Measurements from ENCODE around the gene ATXN10.

The ATXN10 gene

GRCh38 chr22:45807156-45807915, 135.7 kb downstream of the ATXN10 start:
- no peaks in the 10 kb centered on the region for H3K27me3 ChIP-seq (ENCODE audit: low read length)
- no peak overlapping the region for H3K27ac ChIP-seq (ENCODE audit: low read depth, low read length)
- H3K79me2 ChIP-seq (ENCODE audit: insufficient read depth, low read length), result no peaks in the 10 kb centered on the region
- H3K4me2 ChIP-seq (ENCODE audit: low read depth, low read length, poor library complexity, severe bottlenecking), result no peak overlapping the region
- no peaks in the 10 kb centered on the region for H4K20me1 ChIP-seq (ENCODE audit: low read depth, low read length)
- no peak overlapping the region for H3K4me3 ChIP-seq (ENCODE audit: insufficient read depth, low read length, poor library complexity, severe bottlenecking)
- peaks cover 19% of the 10 kb centered on the region for H3K36me3 ChIP-seq (ENCODE audit: low read length)
- no peak for TF ChIP-seq EZH2phosphoT487 (conservative IDR thresholded peaks at IDR 0.05; ENCODE audit: low read length)
- H2AFZ ChIP-seq (ENCODE audit: low read depth, low read length, severe bottlenecking), result no peak overlapping the region
- no peaks in the 10 kb centered on the region for H3K9me2 ChIP-seq (replicated peaks; ENCODE audit: insufficient read depth, low read length)
- H3K9ac ChIP-seq (ENCODE audit: low read length), result no peak overlapping the region
- H3F3A ChIP-seq (ENCODE audit: insufficient read depth), result no peaks in the 10 kb centered on the region
- no peaks in the 10 kb centered on the region for H3K9me3 ChIP-seq (ENCODE audit: insufficient read depth, low read length)

DNA sequence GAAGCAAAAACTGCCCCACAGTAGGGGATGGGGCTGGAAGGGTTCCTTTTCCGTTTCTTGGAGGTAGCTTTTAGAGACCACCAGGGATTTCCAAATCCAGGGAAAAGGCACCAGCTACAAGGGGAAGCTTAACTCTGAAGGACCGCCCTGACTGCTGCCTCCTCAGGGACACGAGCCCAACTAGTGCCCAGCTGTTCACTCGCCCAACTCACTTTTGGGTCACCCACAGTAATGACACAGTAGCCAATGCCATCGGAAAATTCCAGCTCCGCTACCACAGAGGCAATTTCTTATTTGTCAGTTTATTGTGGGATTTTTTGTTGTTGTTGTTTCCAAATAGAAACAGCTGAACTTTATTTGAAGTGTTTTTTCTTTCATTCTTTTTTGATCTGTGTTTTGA, 141.3 kb downstream of the ATXN10 start:
- Histone ChIP-seq H4K20me1 (ENCODE audit: low read depth, low read length) (no peaks in the 10 kb centered on the region), H2AFZ (ENCODE audit: low read depth, low read length, severe bottlenecking) (no peak overlapping the region), H3F3A (ENCODE audit: insufficient read depth) (no peaks in the 10 kb centered on the region), H3K36me3 (ENCODE audit: low read length) (peaks cover 14% of the 10 kb centered on the region), H3K4me2 (ENCODE audit: low read depth, low read length, poor library complexity, severe bottlenecking) (no peak overlapping the region), H3K9me3 (ENCODE audit: insufficient read depth, low read length) (no peaks in the 10 kb centered on the region), H3K9ac (ENCODE audit: low read length) (no peak overlapping the region), H3K79me2 (ENCODE audit: insufficient read depth, low read length) (no peaks in the 10 kb centered on the region), H3K27ac (ENCODE audit: low read depth, low read length) (no peak overlapping the region), H3K27me3 (ENCODE audit: low read length) (no peaks in the 10 kb centered on the region), H3K9me2 (replicated peaks; ENCODE audit: insufficient read depth, low read length) (no peaks in the 10 kb centered on the region), H3K4me3 (ENCODE audit: insufficient read depth, low read length, poor library complexity, severe bottlenecking) (no peak overlapping the region)
- TF ChIP-seq EZH2phosphoT487 (conservative IDR thresholded peaks at IDR 0.05; ENCODE audit: low read length), result no peak
- TF ChIP-seq, protein P1, sequence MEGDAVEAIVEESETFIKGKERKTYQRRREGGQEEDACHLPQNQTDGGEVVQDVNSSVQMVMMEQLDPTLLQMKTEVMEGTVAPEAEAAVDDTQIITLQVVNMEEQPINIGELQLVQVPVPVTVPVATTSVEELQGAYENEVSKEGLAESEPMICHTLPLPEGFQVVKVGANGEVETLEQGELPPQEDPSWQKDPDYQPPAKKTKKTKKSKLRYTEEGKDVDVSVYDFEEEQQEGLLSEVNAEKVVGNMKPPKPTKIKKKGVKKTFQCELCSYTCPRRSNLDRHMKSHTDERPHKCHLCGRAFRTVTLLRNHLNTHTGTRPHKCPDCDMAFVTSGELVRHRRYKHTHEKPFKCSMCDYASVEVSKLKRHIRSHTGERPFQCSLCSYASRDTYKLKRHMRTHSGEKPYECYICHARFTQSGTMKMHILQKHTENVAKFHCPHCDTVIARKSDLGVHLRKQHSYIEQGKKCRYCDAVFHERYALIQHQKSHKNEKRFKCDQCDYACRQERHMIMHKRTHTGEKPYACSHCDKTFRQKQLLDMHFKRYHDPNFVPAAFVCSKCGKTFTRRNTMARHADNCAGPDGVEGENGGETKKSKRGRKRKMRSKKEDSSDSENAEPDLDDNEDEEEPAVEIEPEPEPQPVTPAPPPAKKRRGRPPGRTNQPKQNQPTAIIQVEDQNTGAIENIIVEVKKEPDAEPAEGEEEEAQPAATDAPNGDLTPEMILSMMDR (IDR thresholded peaks at IDR 0.05; ENCODE audit: insufficient read depth, low read length, poor library complexity, severe bottlenecking), result no peak

DNA sequence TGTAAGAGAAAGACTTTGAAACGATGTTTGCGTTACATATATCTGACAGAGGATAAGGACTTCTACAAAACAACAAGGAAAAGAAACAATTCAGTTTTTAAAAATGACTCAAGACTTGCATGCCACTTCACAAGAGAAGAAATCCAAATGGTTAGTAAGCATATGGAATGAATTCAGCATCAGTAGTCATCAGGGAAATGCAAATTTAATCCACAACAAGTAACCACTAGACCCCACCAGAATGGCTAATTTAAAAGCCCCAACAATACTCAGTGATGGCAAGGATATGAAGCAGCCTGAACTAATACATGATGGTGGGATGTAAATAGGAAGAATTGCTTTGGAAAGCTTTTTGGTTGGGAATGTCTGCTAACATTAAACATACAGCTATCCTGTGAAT, 142.6 kb downstream of the ATXN10 start:
- Histone ChIP-seq H3K9ac (ENCODE audit: low read length) (no peak overlapping the region), H4K20me1 (ENCODE audit: low read depth, low read length) (no peaks in the 10 kb centered on the region), H3K9me2 (replicated peaks; ENCODE audit: insufficient read depth, low read length) (no peaks in the 10 kb centered on the region), H3K27ac (ENCODE audit: low read depth, low read length) (no peak overlapping the region), H3K36me3 (ENCODE audit: low read length) (peaks cover 14% of the 10 kb centered on the region), H3K79me2 (ENCODE audit: insufficient read depth, low read length) (no peaks in the 10 kb centered on the region), H2AFZ (ENCODE audit: low read depth, low read length, severe bottlenecking) (no peak overlapping the region), H3K27me3 (ENCODE audit: low read length) (no peaks in the 10 kb centered on the region), H3K9me3 (ENCODE audit: insufficient read depth, low read length) (no peaks in the 10 kb centered on the region), H3K4me3 (ENCODE audit: insufficient read depth, low read length, poor library complexity, severe bottlenecking) (no peak overlapping the region), H3K4me2 (ENCODE audit: low read depth, low read length, poor library complexity, severe bottlenecking) (no peak overlapping the region), H3F3A (ENCODE audit: insufficient read depth) (no peaks in the 10 kb centered on the region)
- TF ChIP-seq EZH2phosphoT487 (conservative IDR thresholded peaks at IDR 0.05; ENCODE audit: low read length), result no peak
- TF ChIP-seq, protein P1 (IDR thresholded peaks at IDR 0.05; ENCODE audit: insufficient read depth, low read length, poor library complexity, severe bottlenecking), result no peak

- Histone ChIP-seq H3K4me2 (ENCODE audit: low read depth, low read length, poor library complexity, severe bottlenecking) (no peak overlapping the region), H3K27me3 (ENCODE audit: low read length) (no peaks in the 10 kb centered on the region), H4K20me1 (ENCODE audit: low read depth, low read length) (no peaks in the 10 kb centered on the region), H3K4me3 (ENCODE audit: insufficient read depth, low read length, poor library complexity, severe bottlenecking) (no peak overlapping the region), H3K27ac (ENCODE audit: low read depth, low read length) (no peak overlapping the region), H3K36me3 (ENCODE audit: low read length) (peaks cover 7% of the 10 kb centered on the region; the same call in 1 of the 2 replicates), H3F3A (ENCODE audit: insufficient read depth) (no peaks in the 10 kb centered on the region), H3K9me3 (ENCODE audit: insufficient read depth, low read length) (no peaks in the 10 kb centered on the region), H3K79me2 (ENCODE audit: insufficient read depth, low read length) (no peaks in the 10 kb centered on the region), H3K9me2 (replicated peaks; ENCODE audit: insufficient read depth, low read length) (no peaks in the 10 kb centered on the region), H3K9ac (ENCODE audit: low read length) (no peak overlapping the region), H2AFZ (ENCODE audit: low read depth, low read length, severe bottlenecking) (no peak overlapping the region)
- TF ChIP-seq, protein P1 (IDR thresholded peaks at IDR 0.05; ENCODE audit: insufficient read depth, low read length, poor library complexity, severe bottlenecking), result no peak
- TF ChIP-seq EZH2phosphoT487 (conservative IDR thresholded peaks at IDR 0.05; ENCODE audit: low read length), result no peak
Observed at GRCh38 chr22:45816776-45817175, 145.1 kb downstream of the ATXN10 start.
